Smooth muscle cell of trachea (primary cell): ENCODE measurements around the gene BLZF1. TPM values are rescaled to one million over a fixed set of nuclear protein-coding genes. Genes with fewer than 3 reads are reported as not detected.

Experiments used
- total RNA-seq: library from RNA; depleted of rRNA; stranded (reverse); fragments of >200 nt; gene quantifications from 2 replicates; pipeline ENCODE4 v1.2.1, GENCODE V29; 2014

The BLZF1 gene, protein sequence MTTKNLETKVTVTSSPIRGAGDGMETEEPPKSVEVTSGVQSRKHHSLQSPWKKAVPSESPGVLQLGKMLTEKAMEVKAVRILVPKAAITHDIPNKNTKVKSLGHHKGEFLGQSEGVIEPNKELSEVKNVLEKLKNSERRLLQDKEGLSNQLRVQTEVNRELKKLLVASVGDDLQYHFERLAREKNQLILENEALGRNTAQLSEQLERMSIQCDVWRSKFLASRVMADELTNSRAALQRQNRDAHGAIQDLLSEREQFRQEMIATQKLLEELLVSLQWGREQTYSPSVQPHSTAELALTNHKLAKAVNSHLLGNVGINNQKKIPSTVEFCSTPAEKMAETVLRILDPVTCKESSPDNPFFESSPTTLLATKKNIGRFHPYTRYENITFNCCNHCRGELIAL
- 27.5 and 40.7 TPM in 2 replicates for total RNA-seq

DNA sequence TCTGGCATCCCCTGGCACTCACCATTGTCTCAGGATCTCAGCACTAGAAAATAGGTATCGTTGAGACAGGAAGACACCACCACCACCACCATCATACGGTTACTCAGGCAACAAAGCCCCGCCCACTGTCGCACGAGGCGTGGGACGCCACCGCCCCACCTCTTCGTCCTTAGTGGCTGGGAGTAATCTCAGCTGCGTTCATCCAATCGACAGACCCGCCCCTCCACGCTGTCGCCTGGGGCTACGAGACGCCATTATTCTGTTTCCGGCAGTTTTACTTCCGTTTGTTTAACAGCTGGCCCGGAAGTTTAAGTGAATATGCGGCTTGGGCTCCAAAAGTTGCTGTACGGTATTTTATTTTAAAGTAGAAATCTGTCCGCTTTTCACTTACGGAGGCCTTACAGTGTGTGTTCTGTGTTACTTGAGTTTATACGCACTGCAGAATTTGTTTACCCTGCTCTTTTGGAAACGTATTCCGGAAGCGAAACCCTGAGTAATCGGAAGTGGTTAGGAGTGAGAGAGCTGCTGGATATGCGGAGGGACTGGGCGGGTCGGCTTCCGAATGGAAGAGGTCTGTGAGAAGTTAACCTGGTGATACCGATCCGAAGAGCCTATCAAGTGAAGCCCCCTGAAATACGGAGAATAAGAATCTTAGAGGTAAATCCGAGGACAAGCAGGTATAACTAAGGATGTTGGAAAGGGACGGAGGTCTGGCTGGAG, at the start of gene BLZF1, which contains the start of gene NME7:
TSS of gene BLZF1 (plus strand) at position 510 of the 720 bp plus-strand sequence. CDS start 1,328 bp downstream, outside the sequence.
TSS of gene NME7 (minus strand) at position 112 of the 720 bp plus-strand sequence. CDS start at position 25, 87 bp downstream.

DNA sequence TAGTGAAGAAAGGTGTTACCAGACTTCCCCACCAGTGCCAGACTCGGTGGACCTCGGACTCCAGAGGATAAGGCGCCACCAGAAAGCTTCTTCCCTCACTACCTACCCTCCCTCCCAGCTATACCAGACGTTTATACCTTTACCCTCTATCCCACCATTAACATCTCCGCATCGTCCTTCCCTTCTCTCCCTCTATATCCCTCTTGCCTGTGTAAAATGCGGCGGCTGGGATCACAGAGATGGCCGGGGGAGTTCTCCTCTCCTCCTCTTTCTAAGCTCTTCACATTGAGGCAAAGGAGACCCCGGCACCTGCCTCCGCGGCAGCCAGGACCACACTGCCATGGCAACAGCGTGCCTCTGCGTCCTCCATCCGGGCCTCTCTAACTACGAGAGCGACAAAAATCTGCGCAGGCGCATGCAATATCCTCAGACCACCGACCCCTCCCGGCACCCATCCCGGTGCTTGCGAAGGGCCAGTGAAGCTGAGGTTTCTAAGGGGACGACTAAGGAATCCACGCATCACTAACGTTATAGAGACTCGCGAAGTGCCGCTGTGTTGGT, 59.2 kb downstream of the BLZF1 start, which contains the start of gene CCDC181:
TSS of gene CCDC181 (minus strand) at position 394 of the 561 bp plus-strand sequence. CDS start 2,547 bp downstream, outside the sequence.

Other genes with a start within 250 kb of the BLZF1 start
- gene NME7, start 398 bp upstream of the BLZF1 start, total RNA-seq: 16.7 and 39.0 TPM in 2 replicates
- 0.50 and 1.0 TPM in 2 replicates for gene CCDC181, start 59.3 kb downstream of the BLZF1 start, total RNA-seq
- 8.0 and 8.9 TPM in 2 replicates for gene SLC19A2, start 117.7 kb downstream of the BLZF1 start, total RNA-seq
- gene F5, start 218.3 kb downstream of the BLZF1 start, total RNA-seq: under 0.01 TPM in 1 of 2 replicates, not detected in the other